Anterior cingulate cortex (tissue), 58 donors: ENCODE results near the gene ZSCAN4.

Experiments
- DNase-seq, 58 donors: peaks; one replicate each; lab custom pipeline; 2025; lab: John Stamatoyannopoulos, UW

Gene ZSCAN4

GRCh38 chr19:57668635-57669034 is at the start of gene ZSCAN4:
Gene ZSCAN4, plus strand, starts transcription at chr19:57668935. Its CDS starts 7,211 bp downstream, at chr19:57676146.
- DNase-seq, result no peak

GRCh38 chr19:57620673-57621348 is 47.9 kb upstream of the ZSCAN4 start:
- DNase-seq, result no peak

GRCh38 chr19:57623091-57623490 is 45.6 kb upstream of the ZSCAN4 start:
- DNase-seq, result no peak

- DNase-seq, result peak; percentile 35 to 96 (median 88)
Observed at GRCh38 chr19:57632987-57633831, 35.5 kb upstream of the ZSCAN4 start, which contains the start of gene ZNF211. Gene ZNF211, plus strand, starts transcription at chr19:57633168. Its CDS starts 179 bp downstream, at chr19:57633347.

- no peak for DNase-seq
Observed at GRCh38 chr19:57633832-57634131, 35.0 kb upstream of the ZSCAN4 start.

- DNase-seq, result no peak
Observed at GRCh38 chr19:57637379-57637778, 31.4 kb upstream of the ZSCAN4 start.

- DNase-seq, result no peak
Observed at GRCh38 chr19:57641715-57642234, 27.0 kb upstream of the ZSCAN4 start.

- DNase-seq, result peak in 1 of 58 donors; percentile 2
Observed at GRCh38 chr19:57642396-57643046, 26.2 kb upstream of the ZSCAN4 start.

- DNase-seq, result no peak
Observed at GRCh38 chr19:57643734-57644133, 25.0 kb upstream of the ZSCAN4 start.

- peak in 9 of 58 donors; percentile 1 to 48 (median 10) for DNase-seq
Observed at GRCh38 chr19:57648331-57649003, 20.3 kb upstream of the ZSCAN4 start.

- no peak for DNase-seq
Observed at GRCh38 chr19:57651654-57651996, 17.1 kb upstream of the ZSCAN4 start.

- no peak for DNase-seq
Observed at GRCh38 chr19:57653689-57654088, 15.0 kb upstream of the ZSCAN4 start.

GRCh38 chr19:57655443-57655842 is 13.3 kb upstream of the ZSCAN4 start:
- no peak for DNase-seq

GRCh38 chr19:57656346-57656745 is 12.4 kb upstream of the ZSCAN4 start:
- DNase-seq, result no peak

- DNase-seq, result peak in 52 of 58 donors; percentile 6 to 66 (median 30)
Observed at GRCh38 chr19:57664269-57665127, 4.2 kb upstream of the ZSCAN4 start.

- DNase-seq, result no peak
Observed at GRCh38 chr19:57665261-57665806, 3.4 kb upstream of the ZSCAN4 start.

- DNase-seq, result no peak
Observed at GRCh38 chr19:57667228-57667627, 1.5 kb upstream of the ZSCAN4 start.

GRCh38 chr19:57671124-57671895 is 2.6 kb downstream of the ZSCAN4 start:
- no peak for DNase-seq

- no peak for DNase-seq
Observed at GRCh38 chr19:57672466-57672865, 3.7 kb downstream of the ZSCAN4 start.
